ENCODE results near the gene RPRD1B. TPM values are rescaled to one million over a fixed set of nuclear protein-coding genes. Genes with fewer than 3 reads are reported as not detected.

RPRD1B gene
- total RNA-seq, 1 donor from 2014 or later = 39.1 TPM

Small RNA genes lying within 50 kb of the gene (small RNA-seq; reads per million reads assigned to genes)
- gene RN7SL237P = not detected

Other genes with a start within 250 kb of the RPRD1B start
- gene VSTM2L, start 130.6 kb upstream of the RPRD1B start, total RNA-seq = 201 TPM
- gene TTI1, start 290 bp upstream of the RPRD1B start, total RNA-seq = 25.7 TPM
- gene TGM2, start 131.5 kb downstream of the RPRD1B start, total RNA-seq = 3.3 TPM
- 1.2 TPM for gene KIAA1755, start 227.0 kb downstream of the RPRD1B start, total RNA-seq